MM.1S (cell line): ENCODE results near the gene MAPK7.

ENCODE experiments used
- DNase-seq: peaks from one replicate; pipeline ENCODE4 v3.0.0-alpha.2; 2015
- H2AFZ ChIP-seq: fragments of 300-600 bp; sonication (generic); 2 replicates; pipeline ENCODE4 v1.6.0; 2016; ENCODE audit warnings: antibody characterized with exemption, low read length
- H3F3A ChIP-seq: fragments of 300-600 bp; sonication (generic); 2 replicates; pipeline ENCODE4 v1.6.1; 2016; ENCODE audit warnings: mild to moderate bottlenecking, antibody characterized with exemption, low read length, moderate library complexity, mixed read lengths; ENCODE audit not compliant: insufficient read depth
- H3K27ac ChIP-seq: fragments of 300-600 bp; sonication (generic); 2 replicates; pipeline ENCODE4 v1.5.1; 2016; ENCODE audit warnings: mild to moderate bottlenecking, low read length
- H3K27me3 ChIP-seq: fragments of 300-600 bp; sonication (generic); replicated peaks from 2 replicates; pipeline ENCODE4 v1.6.0; 2016; ENCODE audit warnings: low read length; ENCODE audit not compliant: insufficient read depth
- H3K36me3 ChIP-seq: fragments of 300-600 bp; sonication (generic); replicated peaks from 2 replicates; pipeline ENCODE4 v1.6.1; 2016; ENCODE audit warnings: mild to moderate bottlenecking, low read length, mixed read lengths; ENCODE audit not compliant: insufficient read depth
- H3K4me1 ChIP-seq: fragments of 300-600 bp; sonication (generic); 2 replicates; pipeline ENCODE4 v1.6.1; 2016; ENCODE audit warnings: low read length, mixed read lengths
- H3K4me2 ChIP-seq: fragments of 300-600 bp; sonication (generic); 2 replicates; pipeline ENCODE4 v1.6.0; 2016; ENCODE audit warnings: low read depth, low read length
- H3K4me3 ChIP-seq: fragments of 300-600 bp; sonication (generic); 2 replicates; pipeline ENCODE4 v1.5.1; 2016; ENCODE audit warnings: low read length, mixed read lengths
- H3K79me2 ChIP-seq: fragments of 300-600 bp; sonication (generic); 2 replicates; pipeline ENCODE4 v1.6.1; 2016; ENCODE audit warnings: mixed run types, low read length, mixed read lengths
- H3K9ac ChIP-seq: fragments of 300-600 bp; sonication (generic); 2 replicates; pipeline ENCODE4 v1.6.1; 2016; ENCODE audit warnings: low read length, mixed read lengths
- H3K9me2 ChIP-seq: fragments of 300-600 bp; sonication (generic); replicated peaks from 2 replicates; pipeline ENCODE4 v1.6.1; 2016; ENCODE audit warnings: mild to moderate bottlenecking, low read length, mixed read lengths; ENCODE audit not compliant: insufficient read depth
- H3K9me3 ChIP-seq: fragments of 300-600 bp; sonication (generic); replicated peaks from 2 replicates; pipeline ENCODE4 v1.6.1; 2016; ENCODE audit warnings: mild to moderate bottlenecking, low read length, mixed read lengths; ENCODE audit not compliant: insufficient read depth
- H4K20me1 ChIP-seq: fragments of 300-600 bp; sonication (generic); 2 replicates; pipeline ENCODE4 v1.6.1; 2016; ENCODE audit warnings: mild to moderate bottlenecking, low read length, moderate library complexity, mixed read lengths; ENCODE audit not compliant: insufficient read depth
- CTCF ChIP-seq: fragments of 300-600 bp; sonication (generic); IDR thresholded peaks from 2 replicates; pipeline ENCODE4 v1.5.1; 2016; ENCODE audit warnings: antibody characterized with exemption, low read length, mixed read lengths
- EZH2 ChIP-seq: fragments of 300-600 bp; sonication (generic); optimal IDR thresholded peaks from 2 replicates; pipeline ENCODE3; 2017; ENCODE audit warnings: low read depth, mild to moderate bottlenecking, antibody characterized with exemption, low read length, mixed read lengths
- EZH2phosphoT487 ChIP-seq: fragments of 300-600 bp; sonication (generic); IDR thresholded peaks from 2 replicates; pipeline ENCODE4 v1.6.1; 2018; ENCODE audit warnings: antibody characterized with exemption, low read length

MAPK7 gene

GRCh38 chr17:19332371-19333131, 45.7 kb upstream of the MAPK7 start:
- Histone ChIP-seq H3K27me3 (no peaks in the 10 kb centered on the region), H3K36me3 (no peaks in the 10 kb centered on the region), H3K4me3 (no peak overlapping the region), H3K4me2 (no peak overlapping the region), H3K9me2 (no peaks in the 10 kb centered on the region), H3K4me1 (no peaks in the 10 kb centered on the region), H3F3A (no peaks in the 10 kb centered on the region), H3K27ac (no peak overlapping the region), H2AFZ (no peak overlapping the region), H4K20me1 (no peaks in the 10 kb centered on the region), H3K9me3 (no peaks in the 10 kb centered on the region), H3K79me2 (no peaks in the 10 kb centered on the region), H3K9ac (no peak overlapping the region)
- no peak for DNase-seq
- TF ChIP-seq EZH2phosphoT487 (no peak), EZH2 (no peak), CTCF (no peak)

GRCh38 chr17:19333132-19333440, 45.2 kb upstream of the MAPK7 start:
- Histone ChIP-seq H3K4me3 (no peak overlapping the region), H3K9ac (no peak overlapping the region), H2AFZ (no peak overlapping the region), H3K9me3 (no peaks in the 10 kb centered on the region), H3K4me2 (no peak overlapping the region), H3K27ac (no peak overlapping the region), H3K79me2 (no peaks in the 10 kb centered on the region), H3K36me3 (no peaks in the 10 kb centered on the region), H3K4me1 (no peaks in the 10 kb centered on the region), H3K27me3 (no peaks in the 10 kb centered on the region), H4K20me1 (no peaks in the 10 kb centered on the region), H3K9me2 (no peaks in the 10 kb centered on the region), H3F3A (no peaks in the 10 kb centered on the region)
- DNase-seq: no peak
- TF ChIP-seq CTCF (no peak), EZH2phosphoT487 (no peak), EZH2 (no peak)

- Histone ChIP-seq H3K4me2 (no peak overlapping the region), H3K79me2 (no peaks in the 10 kb centered on the region), H3K9me2 (no peaks in the 10 kb centered on the region), H3K27ac (no peak overlapping the region), H3K9ac (no peak overlapping the region), H2AFZ (no peak overlapping the region), H3K27me3 (no peaks in the 10 kb centered on the region), H4K20me1 (no peaks in the 10 kb centered on the region), H3F3A (no peaks in the 10 kb centered on the region), H3K9me3 (no peaks in the 10 kb centered on the region), H3K36me3 (no peaks in the 10 kb centered on the region), H3K4me1 (no peaks in the 10 kb centered on the region), H3K4me3 (no peak overlapping the region)
- DNase-seq: no peak
- TF ChIP-seq EZH2phosphoT487 (no peak), EZH2 (no peak), CTCF (no peak)
These were observed 44.5 kb upstream of the MAPK7 start for GRCh38 chr17:19333736-19334290.
